ENCODE results near the gene HIPK2.

- TF ChIP-seq GATA2 (IDR thresholded peaks at IDR 0.05; ENCODE audit: low read depth, low read length) (no peak), GATA3 (IDR thresholded peaks at IDR 0.05; ENCODE audit: low read depth, low read length) (no peak)
Observed at GRCh38 chr7:139718859-139719258, 58.9 kb downstream of the HIPK2 start.
